NOMO-1 treated with dmso at 0.1 percent for 144 hours (cell line): ENCODE results near the gene PEX19.
"Not testable (repeated sequence)": the region's sequence is repeated elsewhere in the genome, so short reads cannot be mapped to it uniquely, and the experiment has no call there.

ENCODE experiments used
- DNase-seq: peaks from one replicate; lab custom pipeline; 2025; ENCODE audit not compliant: unreplicated experiment; lab: John Stamatoyannopoulos, UW

Gene PEX19

GRCh38 chr1:160284782-160285344, at the start of gene PEX19:
PEX19 (minus strand) TSS chr1:160285133; CDS start chr1:160285124, 9 bp downstream.
- peak; percentile 89 for DNase-seq

GRCh38 chr1:160332516-160332915, 47.6 kb upstream of the PEX19 start:
- DNase-seq, result no peak

- DNase-seq, result no peak
Observed at GRCh38 chr1:160330119-160330518, 45.2 kb upstream of the PEX19 start.

GRCh38 chr1:160328184-160328583, 43.3 kb upstream of the PEX19 start:
- no peak for DNase-seq

- no peak for DNase-seq
Observed at GRCh38 chr1:160326418-160326817, 41.5 kb upstream of the PEX19 start.

- DNase-seq, result no peak
Observed at GRCh38 chr1:160325252-160325651, 40.3 kb upstream of the PEX19 start.

- no peak for DNase-seq
Observed at GRCh38 chr1:160322831-160323230, 37.9 kb upstream of the PEX19 start.

- DNase-seq, result no peak
Observed at GRCh38 chr1:160315359-160315758, 30.4 kb upstream of the PEX19 start.

GRCh38 chr1:160309571-160309970, 24.6 kb upstream of the PEX19 start:
- DNase-seq, result no peak

GRCh38 chr1:160309185-160309557, 24.2 kb upstream of the PEX19 start:
- DNase-seq, result no peak

- no peak for DNase-seq
Observed at GRCh38 chr1:160308451-160309184, 23.7 kb upstream of the PEX19 start.

- no peak for DNase-seq
Observed at GRCh38 chr1:160307118-160307791, 22.3 kb upstream of the PEX19 start.

- DNase-seq, result no peak
Observed at GRCh38 chr1:160300173-160300572, 15.2 kb upstream of the PEX19 start.

- DNase-seq, result no peak
Observed at GRCh38 chr1:160296036-160296435, 11.1 kb upstream of the PEX19 start.

- DNase-seq, result no peak
Observed at GRCh38 chr1:160293020-160293968, 8.4 kb upstream of the PEX19 start.

GRCh38 chr1:160291248-160292220, 6.6 kb upstream of the PEX19 start:
- DNase-seq, result peak; percentile 47

- DNase-seq, result not testable (repeated sequence)
Observed at GRCh38 chr1:160287769-160288168, 2.8 kb upstream of the PEX19 start.

GRCh38 chr1:160285506-160285905, 573 bp upstream of the PEX19 start:
- no peak for DNase-seq

GRCh38 chr1:160284220-160284781, 632 bp downstream of the PEX19 start:
- peak; percentile 42 for DNase-seq

GRCh38 chr1:160282807-160283206, 2.1 kb downstream of the PEX19 start:
- DNase-seq, result no peak
